CD4-positive, CD25-positive, alpha-beta regulatory T cell (primary cell): ENCODE data around the gene RUNX1. TPM values are rescaled to one million over a fixed set of nuclear protein-coding genes. Genes with fewer than 3 reads are reported as not detected.

Source experiments
- ATAC-seq, 2 donors: fragments of 150-1000 bp; cut with Tn5 transposase; one replicate each; pipeline ENCODE4 v1.10.0; 2021; ENCODE audit warnings: low read depth in 2 of 2, moderate number of reproducible peaks in 2 of 2, moderate library complexity in 1 of 2
- DNase-seq, 3 donors: peaks; one replicate each; pipeline versions ENCODE4 v3.0.0 to v3.0.0-alpha.2; 2012 to 2022; ENCODE audit warnings: mixed read lengths in 1 of 3
- H3K27ac ChIP-seq: one replicate; pipeline ENCODE4 v1.7.0; 2013; ENCODE audit warnings: mild to moderate bottlenecking, low read length; ENCODE audit not compliant: insufficient read depth, poor library complexity, severe bottlenecking
- H3K27me3 ChIP-seq: one replicate; pipeline ENCODE4 v1.7.0; 2013; ENCODE audit warnings: low read length; ENCODE audit not compliant: control insufficient read depth, insufficient read depth
- H3K36me3 ChIP-seq: one replicate; pipeline ENCODE4 v1.7.0; 2013; ENCODE audit warnings: mild to moderate bottlenecking, low read length, moderate library complexity; ENCODE audit not compliant: control insufficient read depth, insufficient read depth
- H3K4me1 ChIP-seq: 2 replicates; pipeline ENCODE4 v1.7.0; 2013; ENCODE audit warnings: mild to moderate bottlenecking, low read length; ENCODE audit not compliant: insufficient read depth, control insufficient read depth, poor library complexity, severe bottlenecking
- H3K4me3 ChIP-seq: one replicate; pipeline ENCODE4 v1.7.0; 2013; ENCODE audit warnings: low read depth, mild to moderate bottlenecking, low read length, moderate library complexity
- H3K9me3 ChIP-seq, 2 experiments: 1 replicate in 1 of 2; 2 replicates in 1 of 2; pipeline ENCODE4 v1.7.0; 2013; ENCODE audit warnings: low read length in 2 of 2, mild to moderate bottlenecking in 1 of 2, moderate library complexity in 1 of 2; ENCODE audit not compliant: control insufficient read depth in 2 of 2
- H3K27ac Mint-ChIP-seq, 3 donors: one replicate each; pipeline ENCODE4 v1.8.0; 2020 to 2022; ENCODE audit warnings: mild to moderate bottlenecking in 3 of 3, mixed read lengths in 3 of 3, moderate library complexity in 2 of 3
- H3K27me3 Mint-ChIP-seq: one replicate; pipeline ENCODE4 v1.8.0; 2022; ENCODE audit warnings: mild to moderate bottlenecking, mixed read lengths
- H3K36me3 Mint-ChIP-seq: one replicate; pipeline ENCODE4 v1.8.0; 2020; ENCODE audit warnings: mixed read lengths
- H3K4me1 Mint-ChIP-seq, 4 donors: one replicate each; pipeline ENCODE4 v1.8.0; 2020 to 2022; ENCODE audit warnings: mixed read lengths in 4 of 4, mild to moderate bottlenecking in 1 of 4
- H3K4me3 Mint-ChIP-seq, 4 donors: one replicate each; pipeline ENCODE4 v1.8.0; 2020 to 2022; ENCODE audit warnings: mild to moderate bottlenecking in 4 of 4, mixed read lengths in 4 of 4, moderate library complexity in 3 of 4
- H3K9me3 Mint-ChIP-seq, 7 donors: one replicate each; pipeline ENCODE4 v1.8.0; 2020 to 2022; ENCODE audit warnings: mixed read lengths in 7 of 7, mild to moderate bottlenecking in 3 of 7, moderate library complexity in 2 of 7
- polyA plus RNA-seq, 4 donors: library from polyadenylated mRNA; unstranded; fragments of 300-500 nt; fragmentation: Illumina TruSeq; gene quantifications; one replicate each; pipeline ENCODE4 v1.2.3, GENCODE V29; 2021
- total RNA-seq: library from RNA; stranded (reverse); gene quantifications from one replicate; pipeline ENCODE4 v1.2.3, GENCODE V29; 2022

The RUNX1 gene
- total and polyA plus RNA-seq, 5 donors from 2014 or later = 14.2 to 133 (median 21.4) TPM

- Mint-ChIP-seq H3K36me3 (no peaks in the 10 kb centered on the region), H3K4me1 (peaks cover 24 to 61% (median 31%) of the 10 kb centered on the region in 4 donors), H3K4me3 (peak overlapping the region; percentile 89 to 93 (median 90))
These were observed 159.8 kb downstream of the RUNX1 start for GRCh38 chr21:34889320-34889675.

GRCh38 chr21:34888569-34889319, 160.4 kb downstream of the RUNX1 start:
- Mint-ChIP-seq H3K4me3 (peak overlapping the region; percentile 93 to 99 (median 96)), H3K36me3 (no peaks in the 10 kb centered on the region), H3K9me3 (peaks cover 0 to 1% (median 0%) of the 10 kb centered on the region in 7 donors), H3K27ac (peak overlapping the region; percentile 97 to 99 (median 99)), H3K4me1 (peaks cover 23 to 60% (median 34%) of the 10 kb centered on the region in 4 donors), H3K27me3 (peaks cover 4% of the 10 kb centered on the region)
- Histone ChIP-seq H3K27me3 (no peaks in the 10 kb centered on the region), H3K27ac (peak overlapping the region; percentile 88), H3K9me3 (no peaks in the 10 kb centered on the region), H3K4me3 (peak overlapping the region; percentile 91), H3K36me3 (peaks cover under 1% of the 10 kb centered on the region), H3K4me1 (peaks cover 61% of the 10 kb centered on the region)
- peak; percentile 64 to 86 (median 68) for DNase-seq
- ATAC-seq = peak; percentile 37 to 42

More at GRCh38 chr21:34889320-34889675, 159.8 kb downstream of the RUNX1 start:
- H3K27ac Mint-ChIP-seq = peak overlapping the region in 2 of 3 donors; percentile 89 to 95
- H3K9me3 Mint-ChIP-seq = peaks cover 0 to 1% (median 0%) of the 10 kb centered on the region in 7 donors
- Histone ChIP-seq H3K27me3 (no peaks in the 10 kb centered on the region), H3K4me3 (no peak overlapping the region), H3K36me3 (no peaks in the 10 kb centered on the region), H3K4me1 (peaks cover 58% of the 10 kb centered on the region), H3K27ac (peak overlapping the region; percentile 88), H3K9me3 (no peaks in the 10 kb centered on the region)
- peak in 1 of 3 donors; percentile 75 for DNase-seq
- ATAC-seq = no peak
- peaks cover 4% of the 10 kb centered on the region for H3K27me3 Mint-ChIP-seq

GRCh38 chr21:34887725-34888568, 161.2 kb downstream of the RUNX1 start:
- peaks cover 25 to 65% (median 38%) of the 10 kb centered on the region in 4 donors for H3K4me1 Mint-ChIP-seq

GRCh38 chr21:34887105-34887442, 162.0 kb downstream of the RUNX1 start:
- Mint-ChIP-seq H3K27ac (peak overlapping the region in 2 of 3 donors; percentile 97 to 99), H3K9me3 (peaks cover 0 to 1% (median 0%) of the 10 kb centered on the region in 7 donors), H3K4me1 (peaks cover 27 to 65% (median 42%) of the 10 kb centered on the region in 4 donors), H3K4me3 (peak overlapping the region; percentile 93 to 99 (median 96)), H3K27me3 (peaks cover 4% of the 10 kb centered on the region), H3K36me3 (peaks cover 3% of the 10 kb centered on the region)
- peak overlapping the region; percentile 91 for H3K4me3 ChIP-seq
- H3K4me1 ChIP-seq = peaks cover 63% of the 10 kb centered on the region
- peaks cover 2% of the 10 kb centered on the region for H3K36me3 ChIP-seq
- no peaks in the 10 kb centered on the region for H3K9me3 ChIP-seq
- no peak for ATAC-seq
- H3K27me3 ChIP-seq = no peaks in the 10 kb centered on the region
- peak overlapping the region; percentile 67 for H3K27ac ChIP-seq
- DNase-seq = no peak

More at GRCh38 chr21:34887725-34888568, 161.2 kb downstream of the RUNX1 start:
- H3K4me1 ChIP-seq = peaks cover 62% of the 10 kb centered on the region
- ATAC-seq (peak; percentile 78 to 83), DNase-seq (peak; percentile 76 to 95 (median 80))
- H3K36me3 Mint-ChIP-seq = no peaks in the 10 kb centered on the region
- H3K27ac ChIP-seq = peak overlapping the region; percentile 88
- H3K36me3 ChIP-seq = peaks cover 2% of the 10 kb centered on the region
- H3K27ac Mint-ChIP-seq = peak overlapping the region; percentile 97 to 99 (median 99)
- peak overlapping the region; percentile 93 to 99 (median 96) for H3K4me3 Mint-ChIP-seq
- peaks cover 0 to 1% (median 0%) of the 10 kb centered on the region in 7 donors for H3K9me3 Mint-ChIP-seq
- H3K9me3 ChIP-seq = no peaks in the 10 kb centered on the region
- H3K27me3 Mint-ChIP-seq = peaks cover 4% of the 10 kb centered on the region
- no peaks in the 10 kb centered on the region for H3K27me3 ChIP-seq
- H3K4me3 ChIP-seq = peak overlapping the region; percentile 91

- H3K36me3 ChIP-seq = peaks cover 2% of the 10 kb centered on the region
- H3K27me3 Mint-ChIP-seq = peaks cover 4% of the 10 kb centered on the region
- peaks cover 3% of the 10 kb centered on the region for H3K36me3 Mint-ChIP-seq
- H3K4me3 ChIP-seq = peak overlapping the region; percentile 85
- ATAC-seq (no peak), DNase-seq (peak in 2 of 3 donors; percentile 39 to 48)
- H3K9me3 Mint-ChIP-seq = peaks cover 0 to 1% (median 0%) of the 10 kb centered on the region in 7 donors
- no peaks in the 10 kb centered on the region for H3K27me3 ChIP-seq
- H3K4me1 ChIP-seq = peaks cover 68% of the 10 kb centered on the region
- peak overlapping the region; percentile 63 to 99 (median 97) for H3K27ac Mint-ChIP-seq
- no peaks in the 10 kb centered on the region for H3K9me3 ChIP-seq
- peak overlapping the region; percentile 93 to 99 (median 96) for H3K4me3 Mint-ChIP-seq
- H3K27ac ChIP-seq = peak overlapping the region; percentile 67
- H3K4me1 Mint-ChIP-seq = peaks cover 27 to 62% (median 41%) of the 10 kb centered on the region in 4 donors
These were observed 162.6 kb downstream of the RUNX1 start for GRCh38 chr21:34886240-34887104.

- peaks cover 8% of the 10 kb centered on the region for H3K36me3 Mint-ChIP-seq
- Histone ChIP-seq H3K27ac (peak overlapping the region; percentile 67), H3K9me3 (no peaks in the 10 kb centered on the region), H3K4me1 (peaks cover 69% of the 10 kb centered on the region), H3K36me3 (peaks cover 3% of the 10 kb centered on the region), H3K27me3 (no peaks in the 10 kb centered on the region), H3K4me3 (peak overlapping the region; percentile 85)
- H3K9me3 Mint-ChIP-seq = peaks cover 0 to 1% (median 0%) of the 10 kb centered on the region in 7 donors
- peaks cover 4% of the 10 kb centered on the region for H3K27me3 Mint-ChIP-seq
- ATAC-seq (no peak), DNase-seq (peak in 1 of 3 donors; percentile 54)
- H3K4me3 Mint-ChIP-seq = peak overlapping the region; percentile 93 to 99 (median 93)
- H3K27ac Mint-ChIP-seq = peak overlapping the region; percentile 63 to 86 (median 79)
- peaks cover 30 to 60% (median 47%) of the 10 kb centered on the region in 4 donors for H3K4me1 Mint-ChIP-seq
These were observed 163.4 kb downstream of the RUNX1 start for GRCh38 chr21:34885626-34886239.
